ENCODE results near the gene APC. TPM values are rescaled to one million over a fixed set of nuclear protein-coding genes. Genes with fewer than 3 reads are reported as not detected.

Gene APC
- total RNA-seq, 4 donors from 2014 or later: 70.4 to 91.9 (median 83.1) TPM

DNA sequence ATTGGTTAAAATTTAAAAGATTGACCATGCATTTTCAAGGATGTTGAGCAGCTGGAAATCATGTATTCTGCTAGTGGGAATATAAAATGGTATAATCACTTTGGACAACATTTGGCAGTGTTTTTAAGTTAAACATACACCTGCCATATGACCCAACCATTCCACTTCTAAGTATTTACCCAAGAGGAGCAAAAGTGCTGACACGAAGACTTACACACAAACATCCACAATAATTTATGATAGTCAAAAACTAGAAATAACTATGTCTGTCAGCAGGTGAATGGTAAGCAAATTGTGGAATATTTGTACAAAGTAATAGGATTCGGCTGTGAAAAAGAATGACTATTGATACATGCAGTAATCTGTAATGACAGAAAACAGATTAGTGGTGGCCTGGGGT lies 92.7 kb downstream of the APC start:
- H3K36me3 ChIP-seq: peaks cover 3 to 82% (median 6%) of the 10 kb centered on the region in 3 donors
- no peak for DNase-seq (ENCODE audit: low spot score in 2 of 2)
- no peaks in the 10 kb centered on the region for H3K4me1 ChIP-seq
- H3K27ac ChIP-seq: no peak overlapping the region
- TF ChIP-seq POLR2A (IDR thresholded peaks at IDR 0.05): no peak
- TF ChIP-seq EP300 (IDR thresholded peaks at IDR 0.05): no peak
- TF ChIP-seq, protein P1, sequence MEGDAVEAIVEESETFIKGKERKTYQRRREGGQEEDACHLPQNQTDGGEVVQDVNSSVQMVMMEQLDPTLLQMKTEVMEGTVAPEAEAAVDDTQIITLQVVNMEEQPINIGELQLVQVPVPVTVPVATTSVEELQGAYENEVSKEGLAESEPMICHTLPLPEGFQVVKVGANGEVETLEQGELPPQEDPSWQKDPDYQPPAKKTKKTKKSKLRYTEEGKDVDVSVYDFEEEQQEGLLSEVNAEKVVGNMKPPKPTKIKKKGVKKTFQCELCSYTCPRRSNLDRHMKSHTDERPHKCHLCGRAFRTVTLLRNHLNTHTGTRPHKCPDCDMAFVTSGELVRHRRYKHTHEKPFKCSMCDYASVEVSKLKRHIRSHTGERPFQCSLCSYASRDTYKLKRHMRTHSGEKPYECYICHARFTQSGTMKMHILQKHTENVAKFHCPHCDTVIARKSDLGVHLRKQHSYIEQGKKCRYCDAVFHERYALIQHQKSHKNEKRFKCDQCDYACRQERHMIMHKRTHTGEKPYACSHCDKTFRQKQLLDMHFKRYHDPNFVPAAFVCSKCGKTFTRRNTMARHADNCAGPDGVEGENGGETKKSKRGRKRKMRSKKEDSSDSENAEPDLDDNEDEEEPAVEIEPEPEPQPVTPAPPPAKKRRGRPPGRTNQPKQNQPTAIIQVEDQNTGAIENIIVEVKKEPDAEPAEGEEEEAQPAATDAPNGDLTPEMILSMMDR (IDR thresholded peaks at IDR 0.05): no peak
- no peaks in the 10 kb centered on the region for H3K9me3 ChIP-seq
- H3K4me3 ChIP-seq: no peak overlapping the region
- H3K27me3 ChIP-seq: no peaks in the 10 kb centered on the region
- WGBS, 2 donors: 91 to 95% methylated on average over 2 of the region's 2 CpGs

DNA sequence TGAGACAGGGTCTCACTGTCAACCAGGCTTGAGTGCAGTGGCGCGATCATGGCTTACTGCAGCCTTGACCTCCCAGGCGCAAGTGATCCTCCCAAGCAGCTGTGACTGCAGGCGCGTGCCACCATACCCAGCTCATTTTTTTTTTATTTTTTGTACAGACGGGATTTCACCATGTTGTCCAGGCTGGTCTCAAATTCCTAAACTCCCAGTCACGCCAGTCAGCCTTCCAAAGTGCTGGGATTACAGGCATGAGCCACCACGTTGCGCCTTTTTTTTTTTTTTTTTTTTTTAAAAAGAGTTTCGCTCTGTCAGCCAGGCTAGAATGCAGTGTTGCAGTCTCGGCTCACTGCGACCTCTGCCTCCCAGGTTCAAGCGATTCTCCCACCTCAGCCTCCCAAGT lies 96.3 kb downstream of the APC start:
- Histone ChIP-seq H3K36me3 (peaks cover 0 to 92% (median 13%) of the 10 kb centered on the region in 3 donors), H3K9me3 (no peaks in the 10 kb centered on the region), H3K27ac (no peak overlapping the region), H3K4me1 (no peaks in the 10 kb centered on the region), H3K4me3 (no peak overlapping the region), H3K27me3 (no peaks in the 10 kb centered on the region)
- no peak for DNase-seq (ENCODE audit: low spot score in 2 of 2)
- TF ChIP-seq, protein P1 (IDR thresholded peaks at IDR 0.05): no peak
- no peak for TF ChIP-seq POLR2A (IDR thresholded peaks at IDR 0.05)
- 96 to 97% methylated on average over 13 of the region's 13 CpGs for WGBS, 2 donors

DNA sequence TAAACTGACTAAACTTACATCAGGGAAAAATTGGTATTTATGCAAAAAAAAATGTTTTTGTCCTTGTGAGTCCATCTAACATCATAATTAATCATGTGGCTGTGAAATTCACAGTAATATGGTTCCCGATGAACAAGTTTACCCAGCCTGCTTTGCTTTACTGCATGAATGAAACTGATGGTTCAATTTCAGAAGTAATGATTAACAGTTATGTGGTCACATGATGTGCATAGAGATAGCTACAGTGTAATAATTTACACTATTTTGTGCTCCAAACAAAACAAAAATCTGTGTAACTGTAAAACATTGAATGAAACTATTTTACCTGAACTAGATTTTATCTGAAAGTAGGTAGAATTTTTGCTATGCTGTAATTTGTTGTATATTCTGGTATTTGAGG lies 106.8 kb downstream of the APC start:
- Histone ChIP-seq H3K27ac (no peak overlapping the region), H3K4me3 (no peak overlapping the region), H3K27me3 (no peaks in the 10 kb centered on the region), H3K9me3 (no peaks in the 10 kb centered on the region), H3K36me3 (peaks cover 0 to 2% (median 0%) of the 10 kb centered on the region in 3 donors), H3K4me1 (peaks cover 0 to 7% (median 0%) of the 10 kb centered on the region in 4 donors)
- 85 to 86% methylated on average over 1 of the region's 1 CpG for WGBS, 2 donors
- TF ChIP-seq POLR2A (IDR thresholded peaks at IDR 0.05) (no peak), EP300 (IDR thresholded peaks at IDR 0.05) (no peak)
- TF ChIP-seq, protein P1 (IDR thresholded peaks at IDR 0.05): no peak
- no peak for DNase-seq (ENCODE audit: low spot score in 2 of 2)

DNA sequence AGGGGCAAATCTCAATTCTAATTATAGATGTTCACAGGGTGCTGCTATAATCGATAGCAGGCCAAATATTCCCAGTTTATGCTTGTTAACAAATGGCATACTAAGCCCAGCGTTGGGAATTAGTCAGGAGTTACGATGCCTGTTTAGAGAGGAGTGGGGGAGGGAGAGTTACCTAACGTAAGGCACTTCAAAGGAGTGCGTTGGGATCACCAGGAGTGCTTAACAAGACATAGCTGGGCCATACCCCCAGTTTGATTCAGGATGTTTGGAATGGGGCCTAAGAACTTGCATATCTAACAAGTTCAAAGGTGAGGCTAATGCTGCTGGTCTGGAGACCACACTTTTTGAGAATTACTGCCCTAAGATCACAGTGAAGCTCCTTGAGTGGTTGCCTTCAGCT lies 108.9 kb downstream of the APC start:
- Histone ChIP-seq H3K4me1 (peaks cover 0 to 7% (median 0%) of the 10 kb centered on the region in 4 donors), H3K36me3 (no peaks in the 10 kb centered on the region), H3K4me3 (no peak overlapping the region), H3K9me3 (no peaks in the 10 kb centered on the region), H3K27me3 (no peaks in the 10 kb centered on the region), H3K27ac (no peak overlapping the region)
- 70 to 85% methylated on average over 5 of the region's 5 CpGs for WGBS, 2 donors
- DNase-seq (ENCODE audit: low spot score in 2 of 2): no peak
- TF ChIP-seq, protein P1 (IDR thresholded peaks at IDR 0.05): no peak
- TF ChIP-seq EP300 (IDR thresholded peaks at IDR 0.05) (no peak), POLR2A (IDR thresholded peaks at IDR 0.05) (no peak)

DNA sequence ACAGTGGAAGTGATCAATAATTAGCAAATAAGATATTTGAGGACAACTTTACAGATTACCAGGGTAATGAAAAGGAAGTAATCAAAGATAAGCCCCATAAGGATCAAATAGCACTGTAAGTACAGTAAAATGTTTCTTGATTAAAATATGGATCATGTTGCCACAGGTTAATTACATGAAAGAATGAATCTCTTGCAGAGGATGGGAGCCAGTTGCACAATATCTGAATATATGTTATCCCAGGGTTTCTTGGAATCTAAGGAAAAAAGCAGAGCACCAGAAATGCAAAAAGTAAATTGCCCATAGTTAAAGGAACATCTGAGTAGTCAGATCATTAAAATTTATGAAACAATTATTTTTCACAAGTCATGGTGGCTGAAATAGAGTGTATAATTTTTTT lies 109.6 kb downstream of the APC start:
- no peaks in the 10 kb centered on the region for H3K36me3 ChIP-seq
- TF ChIP-seq POLR2A (IDR thresholded peaks at IDR 0.05) (no peak), EP300 (IDR thresholded peaks at IDR 0.05) (no peak)
- TF ChIP-seq, protein P1 (IDR thresholded peaks at IDR 0.05): no peak
- H3K27ac ChIP-seq: no peak overlapping the region
- no peak for DNase-seq (ENCODE audit: low spot score in 2 of 2)
- H3K27me3 ChIP-seq: no peaks in the 10 kb centered on the region
- peaks cover 0 to 7% (median 0%) of the 10 kb centered on the region in 4 donors for H3K4me1 ChIP-seq
- no peak overlapping the region for H3K4me3 ChIP-seq
- H3K9me3 ChIP-seq: no peaks in the 10 kb centered on the region
